Natural killer cell treated with Interleukin-12 subunit alpha and Interleukin-12 subunit beta and Interleukin-15 and Interleukin-18, amount 100 ng/mL, for 72 hours (primary cell): Measurements from ENCODE around the gene RNU5B-1. TPM values are rescaled to one million over a fixed set of nuclear protein-coding genes. Genes with fewer than 3 reads are reported as not detected.
"Not testable (repeated sequence)": the region's sequence is repeated elsewhere in the genome, so short reads cannot be mapped to it uniquely, and the experiment has no call there.

Experiments
- ATAC-seq, 2 donors: fragments of 150-1000 bp; cut with Tn5 transposase in 1 of 2; sonication (Bioruptor Pico), chemical (Tn5 transposase) in 1 of 2; 2 replicates each; pipeline ENCODE4 v1.10.0; 2021
- DNase-seq: peaks from one replicate; pipeline ENCODE4 v3.0.0; 2022; ENCODE audit warnings: low spot score
- H3K27ac Mint-ChIP-seq, 2 donors: 1 replicate in 1 of 2; 2 replicates in 1 of 2; pipeline ENCODE4 v1.8.0; 2022; ENCODE audit warnings: mixed read lengths in 2 of 2, mild to moderate bottlenecking in 1 of 2, moderate library complexity in 1 of 2
- H3K27me3 Mint-ChIP-seq, 2 donors: 1 replicate in 1 of 2; 2 replicates in 1 of 2; pipeline ENCODE4 v1.8.0; 2022; ENCODE audit warnings: mixed read lengths in 2 of 2
- H3K36me3 Mint-ChIP-seq: one replicate; pipeline ENCODE4 v1.8.0; 2022; ENCODE audit warnings: mixed read lengths
- H3K4me1 Mint-ChIP-seq, 2 donors: 1 replicate in 1 of 2; 2 replicates in 1 of 2; pipeline ENCODE4 v1.8.0; 2022; ENCODE audit warnings: low read depth in 2 of 2, mixed read lengths in 2 of 2, mild to moderate bottlenecking in 1 of 2
- H3K4me3 Mint-ChIP-seq: one replicate; pipeline ENCODE4 v1.8.0; 2022; ENCODE audit warnings: mixed read lengths
- H3K9me3 Mint-ChIP-seq: 2 replicates; pipeline ENCODE4 v1.8.0; 2022; ENCODE audit warnings: mixed read lengths
- total RNA-seq, 2 donors: library from RNA; stranded (reverse); gene quantifications; one replicate each; pipeline ENCODE4 v1.2.3, GENCODE V29; 2022

Gene RNU5B-1
- total RNA-seq, 2 donors from 2014 or later: not detected

- H3K27ac Mint-ChIP-seq: no peak overlapping the region
- H3K4me3 Mint-ChIP-seq: no peak overlapping the region
- H3K27me3 Mint-ChIP-seq: peaks cover 5 to 7% of the 10 kb centered on the region in 2 donors
- DNase-seq (no peak), ATAC-seq (no peak)
- no peaks in the 10 kb centered on the region for H3K9me3 Mint-ChIP-seq
- peaks cover 0 to 3% of the 10 kb centered on the region in 2 donors for H3K4me1 Mint-ChIP-seq
- no peaks in the 10 kb centered on the region for H3K36me3 Mint-ChIP-seq
These were observed 32.3 kb downstream of the RNU5B-1 start for GRCh38 chr15:65336493-65337435.

- no peaks in the 10 kb centered on the region for H3K36me3 Mint-ChIP-seq
These were observed 33.1 kb downstream of the RNU5B-1 start for GRCh38 chr15:65337436-65338070.

DNA sequence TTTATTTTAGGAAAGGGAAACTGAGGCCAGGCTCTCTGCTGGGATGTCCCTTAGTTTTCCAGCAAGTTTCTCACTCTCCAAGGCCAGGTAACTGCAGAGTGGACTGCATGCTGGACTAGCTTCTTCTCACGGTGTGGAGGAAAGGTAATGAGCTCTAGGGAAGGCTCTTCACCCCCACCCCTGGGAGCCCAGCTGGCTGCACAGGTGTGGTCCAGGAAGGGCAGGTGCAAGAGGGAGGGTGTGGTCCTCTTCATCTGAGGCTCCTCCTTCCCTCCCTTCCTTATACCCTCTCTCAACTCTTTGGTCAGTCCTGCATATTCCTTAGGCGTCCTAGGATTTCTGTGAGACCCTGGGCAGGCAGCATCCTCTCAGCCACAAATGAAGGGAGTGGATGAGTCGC lies 33.9 kb downstream of the RNU5B-1 start:
- ATAC-seq: no peak
- DNase-seq: no peak
- Mint-ChIP-seq H3K36me3 (no peaks in the 10 kb centered on the region), H3K4me1 (peaks cover 0 to 3% of the 10 kb centered on the region in 2 donors), H3K27me3 (peaks cover 7 to 9% of the 10 kb centered on the region in 2 donors), H3K9me3 (no peaks in the 10 kb centered on the region), H3K4me3 (no peak overlapping the region), H3K27ac (no peak overlapping the region)

More at GRCh38 chr15:65337436-65338070, 33.1 kb downstream of the RNU5B-1 start:
- H3K4me1 Mint-ChIP-seq: peaks cover 0 to 3% of the 10 kb centered on the region in 2 donors
- H3K27ac Mint-ChIP-seq: no peak overlapping the region
- ATAC-seq (no peak), DNase-seq (no peak)
- peaks cover 5 to 7% of the 10 kb centered on the region in 2 donors for H3K27me3 Mint-ChIP-seq
- H3K9me3 Mint-ChIP-seq: no peaks in the 10 kb centered on the region
- no peak overlapping the region for H3K4me3 Mint-ChIP-seq

- ATAC-seq: no peak
- Mint-ChIP-seq H3K27me3 (peaks cover 7 to 9% of the 10 kb centered on the region in 2 donors), H3K36me3 (no peaks in the 10 kb centered on the region), H3K4me3 (no peak overlapping the region), H3K27ac (no peak overlapping the region), H3K9me3 (no peaks in the 10 kb centered on the region), H3K4me1 (peaks cover 0 to 3% of the 10 kb centered on the region in 2 donors)
- DNase-seq: no peak
These were observed 34.3 kb downstream of the RNU5B-1 start for GRCh38 chr15:65338823-65339222.

- no peaks in the 10 kb centered on the region for H3K9me3 Mint-ChIP-seq
- H3K27ac Mint-ChIP-seq: no peak overlapping the region
- H3K4me1 Mint-ChIP-seq: peaks cover 0 to 3% of the 10 kb centered on the region in 2 donors
- DNase-seq: no peak
- no peaks in the 10 kb centered on the region for H3K36me3 Mint-ChIP-seq
- ATAC-seq: no peak
- no peak overlapping the region for H3K4me3 Mint-ChIP-seq
- peaks cover 7 to 9% of the 10 kb centered on the region in 2 donors for H3K27me3 Mint-ChIP-seq
These were observed 34.9 kb downstream of the RNU5B-1 start for GRCh38 chr15:65339416-65339815.

GRCh38 chr15:65339920-65340319 lies 35.4 kb downstream of the RNU5B-1 start:
- Mint-ChIP-seq H3K27ac (no peak overlapping the region), H3K36me3 (no peaks in the 10 kb centered on the region), H3K4me3 (no peak overlapping the region), H3K4me1 (peaks cover 0 to 3% of the 10 kb centered on the region in 2 donors), H3K27me3 (peaks cover 7 to 9% of the 10 kb centered on the region in 2 donors), H3K9me3 (no peaks in the 10 kb centered on the region)
- ATAC-seq (no peak), DNase-seq (no peak)

DNA sequence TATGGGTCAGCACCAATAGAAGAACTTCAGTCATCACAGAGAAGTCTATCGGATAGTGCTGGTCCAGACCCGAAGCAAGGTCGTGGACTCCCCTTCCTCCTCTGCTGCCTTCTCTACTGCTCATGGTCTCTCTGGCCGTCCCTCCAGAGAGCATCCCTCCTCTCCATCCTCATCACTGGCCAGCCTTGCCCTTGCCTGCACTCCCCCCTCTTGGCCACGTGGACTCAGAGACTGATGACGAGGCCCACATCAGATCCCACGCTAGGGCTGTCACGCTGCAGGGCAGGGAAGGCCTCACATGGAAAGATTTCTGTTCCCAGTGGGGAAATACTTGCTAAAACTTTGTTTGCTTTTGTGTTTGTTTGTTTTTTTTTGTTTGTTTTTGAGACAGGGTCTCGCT lies 38.0 kb downstream of the RNU5B-1 start:
- Mint-ChIP-seq H3K27ac (no peak overlapping the region), H3K27me3 (peaks cover 7 to 9% of the 10 kb centered on the region in 2 donors), H3K9me3 (no peaks in the 10 kb centered on the region), H3K36me3 (no peaks in the 10 kb centered on the region), H3K4me1 (peaks cover 0 to 3% of the 10 kb centered on the region in 2 donors), H3K4me3 (no peak overlapping the region)
- ATAC-seq: no peak
- no peak for DNase-seq

DNA sequence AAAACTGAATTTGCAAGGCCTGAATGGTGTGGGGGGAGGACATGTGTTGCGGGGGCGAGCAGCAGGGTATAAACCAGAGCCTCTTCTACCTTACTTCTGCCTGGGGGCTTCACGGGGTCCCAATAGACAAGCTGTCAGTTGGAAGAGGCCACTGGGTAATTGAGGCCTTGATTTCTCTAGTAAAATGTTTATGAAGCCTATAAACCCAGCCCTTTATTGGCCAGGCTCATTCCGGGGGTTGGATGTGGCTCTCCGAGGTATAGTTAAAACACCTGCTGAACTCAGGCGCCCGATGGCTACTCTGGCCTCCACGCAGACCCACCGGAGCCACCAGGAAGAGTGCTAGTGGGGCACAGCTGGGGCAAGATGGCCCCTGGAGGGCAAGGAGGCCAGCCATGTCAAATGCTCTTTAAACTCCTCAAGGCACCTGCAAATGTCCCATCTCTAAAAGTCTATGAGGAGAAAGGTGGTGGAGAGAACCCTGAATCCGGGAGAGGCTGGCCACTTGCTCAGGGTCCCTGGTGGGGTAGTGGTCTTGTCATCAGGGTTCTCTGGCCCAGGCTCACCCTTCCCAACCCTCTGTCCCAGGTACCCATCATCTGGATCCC lies 39.0 kb downstream of the RNU5B-1 start:
- Mint-ChIP-seq H3K4me3 (no peak overlapping the region), H3K9me3 (no peaks in the 10 kb centered on the region), H3K27ac (no peak overlapping the region), H3K36me3 (no peaks in the 10 kb centered on the region), H3K4me1 (peaks cover 0 to 3% of the 10 kb centered on the region in 2 donors), H3K27me3 (peaks cover 7 to 9% of the 10 kb centered on the region in 2 donors)
- no peak for ATAC-seq
- DNase-seq: no peak

- no peak overlapping the region for H3K27ac Mint-ChIP-seq
- DNase-seq (no peak), ATAC-seq (no peak)
- no peaks in the 10 kb centered on the region for H3K36me3 Mint-ChIP-seq
- H3K4me3 Mint-ChIP-seq: no peak overlapping the region
- no peaks in the 10 kb centered on the region for H3K9me3 Mint-ChIP-seq
- H3K27me3 Mint-ChIP-seq: peaks cover 7 to 10% of the 10 kb centered on the region in 2 donors
- H3K4me1 Mint-ChIP-seq: peaks cover 0 to 3% of the 10 kb centered on the region in 2 donors
These were observed 39.9 kb downstream of the RNU5B-1 start for GRCh38 chr15:65344214-65344913.

DNA sequence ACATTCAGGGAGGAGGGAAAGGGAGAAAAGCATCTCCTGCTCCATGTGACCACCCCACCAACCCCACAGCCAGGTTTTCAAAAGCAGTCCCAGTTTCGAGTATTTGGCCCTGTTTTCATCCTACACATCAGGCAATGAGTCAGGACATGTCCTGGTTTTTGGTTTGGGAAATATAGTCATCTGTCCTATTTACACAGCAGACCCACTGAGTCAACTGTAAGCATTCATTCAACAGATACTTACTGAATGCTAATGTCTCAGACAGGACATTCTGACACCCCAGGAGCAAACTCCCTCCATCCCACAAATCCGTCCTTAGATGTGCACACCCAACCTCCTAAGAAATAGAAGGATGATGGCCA lies 40.4 kb downstream of the RNU5B-1 start:
- ATAC-seq: no peak
- no peak for DNase-seq
- H3K9me3 Mint-ChIP-seq: no peaks in the 10 kb centered on the region
- no peaks in the 10 kb centered on the region for H3K36me3 Mint-ChIP-seq
- H3K4me3 Mint-ChIP-seq: no peak overlapping the region
- H3K27ac Mint-ChIP-seq: no peak overlapping the region
- no peaks in the 10 kb centered on the region for H3K4me1 Mint-ChIP-seq
- peaks cover 1 to 7% of the 10 kb centered on the region in 2 donors for H3K27me3 Mint-ChIP-seq

DNA sequence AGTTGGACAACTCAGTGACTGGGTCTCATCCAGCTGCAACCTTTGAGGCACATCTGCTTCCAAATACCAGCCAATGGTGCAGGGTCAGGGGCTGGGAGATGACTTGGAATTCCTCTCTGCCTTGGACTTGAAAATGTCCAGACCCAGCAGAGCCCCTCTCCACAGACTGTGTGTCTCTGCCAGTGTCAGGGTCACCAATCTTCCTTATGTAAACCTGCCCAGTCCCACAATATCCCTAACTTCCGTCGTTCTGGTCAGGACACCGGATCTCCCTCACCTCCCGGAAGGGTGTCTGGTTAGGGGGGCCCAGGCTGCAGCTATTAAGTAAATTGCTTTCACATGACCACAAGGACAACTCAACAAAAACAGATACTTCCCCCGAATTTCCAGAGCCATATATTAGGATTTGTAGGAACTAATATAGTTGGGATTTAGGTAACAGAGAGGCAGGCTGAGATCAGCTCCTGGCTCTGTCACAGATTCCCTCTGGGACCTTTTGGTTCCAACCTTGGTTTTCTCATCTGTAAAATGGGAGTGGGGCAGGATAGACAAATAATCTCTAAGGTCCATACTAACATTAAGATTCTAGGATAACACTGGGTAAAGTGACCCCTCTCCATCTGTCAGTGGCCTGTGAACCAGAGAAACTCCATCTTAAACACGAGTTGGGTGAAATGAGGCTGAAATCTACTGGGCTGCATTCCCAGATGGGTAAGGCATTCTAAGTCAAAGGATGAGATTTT lies 42.5 kb downstream of the RNU5B-1 start:
- Mint-ChIP-seq H3K4me3 (no peak overlapping the region), H3K27me3 (peaks cover 0 to 9% of the 10 kb centered on the region in 2 donors), H3K4me1 (no peaks in the 10 kb centered on the region), H3K9me3 (no peaks in the 10 kb centered on the region), H3K36me3 (no peaks in the 10 kb centered on the region), H3K27ac (no peak overlapping the region)
- no peak for DNase-seq
- no peak for ATAC-seq

DNA sequence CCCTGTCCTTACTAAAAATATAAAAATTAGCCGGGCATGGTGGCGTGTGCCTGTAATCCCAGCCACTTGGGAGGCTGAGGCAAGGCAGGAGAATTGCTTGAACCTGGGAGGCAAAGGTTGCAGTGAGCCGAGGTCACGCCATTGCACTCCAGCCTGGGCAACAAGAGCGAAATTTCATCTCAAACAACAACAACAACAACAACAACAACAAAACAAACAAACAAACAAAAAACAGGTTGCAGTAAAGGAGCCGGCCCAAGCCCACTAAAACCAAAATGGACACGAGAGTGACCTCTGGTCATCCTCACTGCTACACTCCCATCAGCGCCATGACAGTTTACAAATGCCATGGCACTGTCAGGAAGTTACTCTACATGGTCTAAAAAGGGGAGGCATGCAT lies 43.3 kb downstream of the RNU5B-1 start:
- not testable (repeated sequence) for H3K4me1 Mint-ChIP-seq, H3K27me3 Mint-ChIP-seq, H3K4me3 Mint-ChIP-seq, DNase-seq, H3K9me3 Mint-ChIP-seq, H3K36me3 Mint-ChIP-seq, H3K27ac Mint-ChIP-seq, ATAC-seq

- H3K27ac Mint-ChIP-seq: no peak overlapping the region
- peaks cover 2% of the 10 kb centered on the region for H3K36me3 Mint-ChIP-seq
- H3K4me3 Mint-ChIP-seq: no peak overlapping the region
- ATAC-seq: no peak
- no peaks in the 10 kb centered on the region for H3K4me1 Mint-ChIP-seq
- peaks cover 6 to 12% of the 10 kb centered on the region in 2 donors for H3K27me3 Mint-ChIP-seq
- no peak for DNase-seq
- H3K9me3 Mint-ChIP-seq: no peaks in the 10 kb centered on the region
These were observed 44.9 kb downstream of the RNU5B-1 start for GRCh38 chr15:65349338-65349737.
